GM12878 (cell line): ENCODE data around the gene CHMP4B. TPM values are rescaled to one million over a fixed set of nuclear protein-coding genes. Genes with fewer than 3 reads are reported as not detected.

Source experiments
- CBX3 ChIP-seq: fragments of 200-600 bp; sonication (generic); IDR thresholded peaks from 2 replicates; pipeline ENCODE4 v1.6.1; 2016; ENCODE audit warnings: low read depth, borderline replicate concordance
- E2F8 ChIP-seq: fragments of 450-650 bp; IDR thresholded peaks from 2 replicates; pipeline ENCODE4 v1.6.1; 2018; ENCODE audit warnings: mild to moderate bottlenecking, low read depth, moderate library complexity; ENCODE audit not compliant: partially characterized antibody
- E4F1 ChIP-seq: fragments of 450-650 bp; IDR thresholded peaks from 2 replicates; pipeline ENCODE4 v1.6.1; 2018; ENCODE audit warnings: borderline replicate concordance, mild to moderate bottlenecking; ENCODE audit not compliant: partially characterized antibody
- EZH2 ChIP-seq: IDR thresholded peaks from 2 replicates; pipeline ENCODE4 v1.6.1; 2012; ENCODE audit warnings: low read depth, mild to moderate bottlenecking, control low read depth, inconsistent platforms, low read length, borderline replicate concordance; ENCODE audit not compliant: control insufficient read depth
- FOXM1 ChIP-seq: IDR thresholded peaks from 2 replicates; pipeline ENCODE4 v1.6.1; 2012; ENCODE audit warnings: low read depth, mild to moderate bottlenecking, inconsistent platforms, low read length, moderate library complexity
- ZNF24 ChIP-seq: fragments of 450-650 bp; IDR thresholded peaks from 2 replicates; pipeline ENCODE4 v1.6.1; 2017; ENCODE audit warnings: antibody characterized with exemption, mild to moderate bottlenecking
- polyA plus RNA-seq, 11 experiments: library from polyadenylated mRNA; depleted of rRNA in 4 of 11; unstranded in 6 of 11; stranded (reverse) in 5 of 11; fragments of >200 nt; fragmentation: Nextera tagmentation in 4 of 11; fragmentation: Illumina TruSeq in 1 of 11; extraction: Ambion mirVana in 4 of 11; extraction: Trizol in 1 of 11; gene quantifications; 1 replicate in 1 of 11; 2 replicates in 10 of 11; pipeline versions ENCODE4 v1.2.1 to v1.2.3, GENCODE V29; 2011 to 2016; ENCODE audit warnings: inconsistent platforms in 2 of 11, missing spikeins in 2 of 11, low read depth in 1 of 11
- total RNA-seq, 4 experiments: library from RNA; depleted of rRNA in 3 of 4; stranded (reverse); fragments of >200 nt in 3 of 4; fragmentation: Illumina TruSeq in 1 of 4; extraction: Trizol in 1 of 4; gene quantifications; 2 replicates each; pipeline versions ENCODE4 v1.2.1 to v1.2.3, GENCODE V29; 2013 to 2021
- TF ChIP-seq, protein P1 (sequence below): fragments of 450-650 bp; IDR thresholded peaks from 2 replicates; pipeline ENCODE4 v1.6.1; 2017; ENCODE audit warnings: mild to moderate bottlenecking

Gene CHMP4B
- total and polyA plus RNA-seq, 10 of the 15 experiments (the other 5 are each of a cell fraction or from before 2014, with no cell fraction given) = 4.2 to 118 (median 49.6) TPM

- TF ChIP-seq, protein P1, sequence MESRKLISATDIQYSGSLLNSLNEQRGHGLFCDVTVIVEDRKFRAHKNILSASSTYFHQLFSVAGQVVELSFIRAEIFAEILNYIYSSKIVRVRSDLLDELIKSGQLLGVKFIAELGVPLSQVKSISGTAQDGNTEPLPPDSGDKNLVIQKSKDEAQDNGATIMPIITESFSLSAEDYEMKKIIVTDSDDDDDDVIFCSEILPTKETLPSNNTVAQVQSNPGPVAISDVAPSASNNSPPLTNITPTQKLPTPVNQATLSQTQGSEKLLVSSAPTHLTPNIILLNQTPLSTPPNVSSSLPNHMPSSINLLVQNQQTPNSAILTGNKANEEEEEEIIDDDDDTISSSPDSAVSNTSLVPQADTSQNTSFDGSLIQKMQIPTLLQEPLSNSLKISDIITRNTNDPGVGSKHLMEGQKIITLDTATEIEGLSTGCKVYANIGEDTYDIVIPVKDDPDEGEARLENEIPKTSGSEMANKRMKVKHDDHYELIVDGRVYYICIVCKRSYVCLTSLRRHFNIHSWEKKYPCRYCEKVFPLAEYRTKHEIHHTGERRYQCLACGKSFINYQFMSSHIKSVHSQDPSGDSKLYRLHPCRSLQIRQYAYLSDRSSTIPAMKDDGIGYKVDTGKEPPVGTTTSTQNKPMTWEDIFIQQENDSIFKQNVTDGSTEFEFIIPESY = no peak
- no peak for TF ChIP-seq ZNF24
- peak; percentile 77 for TF ChIP-seq FOXM1
- no peak for TF ChIP-seq EZH2
- TF ChIP-seq E2F8 = no peak
- TF ChIP-seq E4F1 = no peak
- TF ChIP-seq CBX3 = no peak
These were observed 37.6 kb upstream of the CHMP4B start (continued) for GRCh38 chr20:33773412-33774089.
